Measurements from ENCODE around the gene PSME2. TPM values are rescaled to one million over a fixed set of nuclear protein-coding genes. Genes with fewer than 3 reads are reported as not detected.

The PSME2 gene
- total and polyA plus RNA-seq, 2 of the 13 experiments (the other 11 are each of a cell fraction or from before 2014, with no cell fraction given): 332 to 716 TPM

- TF ChIP-seq ZBED4 (CRISPR knock-in tag; IDR thresholded peaks at IDR 0.05; ENCODE audit: borderline replicate concordance): no peak
- TF ChIP-seq MIER2 (CRISPR knock-in tag; IDR thresholded peaks at IDR 0.05): no peak; the same call in none of the 2 replicates
- TF ChIP-seq LRRFIP1 (CRISPR knock-in tag; conservative IDR thresholded peaks at IDR 0.05): 0 out of 2 replicates have a peak, but pooled peaks have one; percentile 20
- TF ChIP-seq AHDC1 (CRISPR knock-in tag; IDR thresholded peaks at IDR 0.05; ENCODE audit: borderline replicate concordance): no peak
- TF ChIP-seq ZNF3 (CRISPR knock-in tag; IDR thresholded peaks at IDR 0.05): no peak
- no peak for TF ChIP-seq KDM6A (CRISPR knock-in tag; IDR thresholded peaks at IDR 0.05; ENCODE audit: low read depth)
- no peak for TF ChIP-seq BATF2 (CRISPR knock-in tag; IDR thresholded peaks at IDR 0.05)
- no peak; the same call in 1 of the 2 replicates for TF ChIP-seq ZNF784 (CRISPR knock-in tag; IDR thresholded peaks at IDR 0.05; ENCODE audit: borderline replicate concordance)
- TF ChIP-seq KLF12 (CRISPR knock-in tag; IDR thresholded peaks at IDR 0.05; ENCODE audit: borderline replicate concordance): no peak
- no peak for TF ChIP-seq ZNF672 (CRISPR knock-in tag; IDR thresholded peaks at IDR 0.05)
- TF ChIP-seq NR2C2 (CRISPR knock-in tag; IDR thresholded peaks at IDR 0.05; ENCODE audit: borderline replicate concordance): no peak
- TF ChIP-seq ARHGAP35 (CRISPR knock-in tag; IDR thresholded peaks at IDR 0.05; ENCODE audit: borderline replicate concordance): 0 out of 2 replicates have a peak, but pooled peaks have one; percentile 64
- no peak for TF ChIP-seq SIN3A (IDR thresholded peaks at IDR 0.05; ENCODE audit: borderline replicate concordance, low read depth, low read length)
- no peak for TF ChIP-seq ZNF431 (CRISPR knock-in tag; IDR thresholded peaks at IDR 0.05; ENCODE audit: borderline replicate concordance, low read depth)
- TF ChIP-seq ZNF639 (CRISPR knock-in tag; conservative IDR thresholded peaks at IDR 0.05): no peak
Observed at GRCh38 chr14:24135584-24135833, 10.9 kb downstream of the PSME2 start (continued).
